GM19463 (cell line): Measurements from ENCODE around the gene CBLB.
A peak's percentile ranks its signal among the peaks of the same experiment; 100 is the strongest.
"Not testable (repeated sequence)": the region's sequence is repeated elsewhere in the genome, so short reads cannot be mapped to it uniquely, and the experiment has no call there.

Experiments used
- ATAC-seq: cut with Tn5 transposase; IDR thresholded peaks from one replicate; pipeline ENCODE4 v1.9.1; 2021; ENCODE audit warnings: mild to moderate bottlenecking, moderate library complexity; ENCODE audit not compliant: unreplicated experiment

CBLB gene

GRCh38 chr3:105823149-105823867 lies 45.5 kb downstream of the CBLB start:
- ATAC-seq: no peak

DNA sequence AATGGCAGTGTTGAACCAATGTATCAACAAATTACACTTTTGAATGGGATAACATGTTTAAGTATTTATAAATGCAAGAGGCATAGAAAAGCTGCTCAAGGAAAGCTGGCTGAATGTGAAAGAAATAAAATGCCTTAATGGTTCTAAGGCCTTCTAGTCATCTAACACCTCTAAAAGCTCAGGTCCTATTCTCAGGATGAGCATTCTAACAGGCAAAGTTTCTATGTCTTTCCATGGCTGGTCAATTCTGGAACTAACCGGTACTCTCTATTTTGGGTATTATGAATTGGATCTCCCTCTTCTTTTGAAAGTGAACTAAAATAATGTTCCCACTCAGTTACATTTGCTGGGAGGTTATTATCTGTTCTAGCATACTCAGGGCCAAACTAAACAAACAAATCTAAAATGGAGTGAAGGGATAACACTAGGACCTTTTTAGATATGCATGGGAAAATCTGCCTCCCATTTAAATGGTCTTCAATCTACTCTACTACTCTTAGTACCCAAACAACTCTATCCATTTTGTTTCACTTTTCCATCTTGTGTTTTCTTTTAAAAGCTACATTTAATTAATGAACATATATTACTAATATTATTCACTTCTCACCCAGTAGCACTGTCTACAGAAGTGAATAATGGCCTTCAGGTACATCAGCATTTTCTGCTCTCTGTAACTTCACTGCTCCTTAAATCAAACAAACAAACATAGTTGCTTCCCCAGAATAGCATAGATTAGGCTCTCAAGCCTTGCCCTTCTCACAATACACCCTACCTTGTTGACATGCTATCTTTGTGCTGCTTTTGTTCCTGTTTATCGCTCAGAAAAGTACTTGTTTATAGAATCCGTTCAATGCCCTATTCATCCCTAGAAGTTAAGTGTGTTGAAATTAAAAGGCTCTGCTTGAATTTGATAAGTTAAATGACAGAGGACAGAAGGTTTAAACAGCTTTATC lies 46.4 kb downstream of the CBLB start:
- ATAC-seq: no peak

DNA sequence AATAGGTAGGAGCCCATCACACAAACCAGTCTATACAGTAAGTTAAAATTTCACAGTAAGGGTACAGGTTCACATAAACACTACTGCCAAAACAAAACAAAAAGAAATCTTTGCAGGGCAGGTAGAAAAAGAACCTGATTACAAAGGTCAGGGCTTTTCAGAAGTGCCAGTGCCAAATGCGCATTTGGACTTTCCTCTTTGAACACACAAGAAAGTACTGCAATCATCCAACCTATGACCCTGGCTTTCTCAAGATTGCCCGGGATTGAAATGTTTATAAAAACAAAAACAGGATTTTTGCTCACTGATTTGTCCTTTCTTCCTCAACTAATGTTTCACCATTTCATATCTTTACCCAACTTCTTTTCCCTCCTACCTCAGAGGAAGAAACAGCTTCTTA lies 47.4 kb downstream of the CBLB start:
- ATAC-seq: no peak

GRCh38 chr3:105816833-105817232 lies 52.0 kb downstream of the CBLB start:
- ATAC-seq: no peak

- not testable (repeated sequence) for ATAC-seq
Observed at GRCh38 chr3:105815331-105815730, 53.5 kb downstream of the CBLB start.

GRCh38 chr3:105813710-105814109 lies 55.1 kb downstream of the CBLB start:
- no peak for ATAC-seq

- no peak for ATAC-seq
Observed at GRCh38 chr3:105812194-105812586, 56.6 kb downstream of the CBLB start.

DNA sequence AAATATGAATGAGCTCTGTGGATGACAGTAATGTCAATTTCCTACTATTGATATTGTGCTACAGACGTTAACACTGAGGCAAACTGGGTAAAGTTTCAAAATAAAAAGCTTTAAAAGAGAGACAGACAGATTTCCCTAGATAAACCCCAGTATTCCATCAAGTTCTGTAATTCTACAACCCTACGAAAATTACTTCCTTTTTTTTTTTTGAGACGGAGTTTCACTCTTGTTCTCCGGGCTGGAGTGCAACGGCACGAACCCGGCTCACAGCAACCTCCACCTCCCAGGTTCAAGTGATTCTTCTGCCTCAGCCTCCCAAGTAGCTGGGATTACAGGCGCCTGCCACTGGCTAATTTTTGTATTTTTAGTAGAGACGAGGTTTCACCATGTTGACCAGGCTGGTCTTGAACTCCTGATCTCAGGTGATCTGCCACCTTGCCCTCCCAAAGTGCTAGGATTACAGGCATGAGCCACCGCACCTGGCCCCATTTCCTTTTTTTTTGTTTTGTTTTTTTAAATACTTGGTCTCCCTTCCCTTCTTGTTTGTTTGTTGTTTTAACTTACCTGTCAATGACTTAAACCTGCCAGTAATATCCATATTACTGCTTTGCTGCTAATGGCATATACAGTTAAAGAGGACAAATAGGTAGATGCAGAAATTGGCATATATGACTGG lies 57.2 kb downstream of the CBLB start:
- no peak for ATAC-seq

DNA sequence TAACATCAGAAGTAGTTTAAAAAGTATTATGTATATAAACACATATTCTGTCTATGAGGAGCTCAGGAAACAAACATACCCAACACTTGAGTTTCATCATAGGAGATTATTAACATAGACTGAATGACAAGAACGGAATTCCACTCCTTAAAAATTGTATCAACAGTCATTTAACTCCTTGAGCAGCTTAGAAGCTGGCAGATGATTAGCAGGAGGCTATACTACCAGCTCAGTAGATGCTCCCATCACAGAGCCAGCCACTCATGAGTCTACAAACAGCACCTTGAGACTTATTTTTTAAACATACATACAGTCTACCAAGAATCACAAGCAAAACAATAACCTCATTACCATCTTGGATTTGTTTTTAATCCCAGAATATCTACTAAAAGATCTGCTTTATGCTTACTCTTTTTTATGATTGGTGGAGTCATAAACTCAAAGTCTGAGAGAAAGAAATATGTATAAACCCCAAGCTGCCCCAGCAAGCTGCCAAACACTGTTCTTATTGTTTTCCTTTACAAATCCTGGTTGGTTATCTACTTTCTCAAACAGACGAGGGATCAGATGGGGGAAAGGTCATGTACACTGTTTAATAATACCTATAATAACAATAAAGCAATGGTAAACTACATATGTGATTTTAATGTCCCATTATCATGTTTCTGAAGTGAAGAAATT lies 59.5 kb downstream of the CBLB start:
- ATAC-seq: no peak

DNA sequence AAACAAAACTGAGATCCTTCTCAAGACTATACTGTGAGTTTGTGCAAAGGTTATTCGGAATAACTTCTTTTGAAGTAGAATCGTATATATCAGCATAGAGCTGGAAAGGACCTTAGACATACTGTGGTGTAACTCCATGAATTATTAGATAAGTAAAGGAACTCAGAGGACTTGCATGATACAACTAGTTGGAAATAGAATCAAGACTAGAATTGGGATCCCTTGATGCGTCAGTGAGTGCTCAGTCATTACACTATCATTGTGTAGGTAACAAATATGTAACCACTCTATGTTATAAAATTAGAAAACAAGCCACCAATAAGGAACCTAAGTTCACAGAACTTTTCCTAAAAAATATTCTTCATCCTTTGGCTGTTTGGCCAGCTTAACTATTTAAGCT lies 61.1 kb downstream of the CBLB start:
- no peak for ATAC-seq

DNA sequence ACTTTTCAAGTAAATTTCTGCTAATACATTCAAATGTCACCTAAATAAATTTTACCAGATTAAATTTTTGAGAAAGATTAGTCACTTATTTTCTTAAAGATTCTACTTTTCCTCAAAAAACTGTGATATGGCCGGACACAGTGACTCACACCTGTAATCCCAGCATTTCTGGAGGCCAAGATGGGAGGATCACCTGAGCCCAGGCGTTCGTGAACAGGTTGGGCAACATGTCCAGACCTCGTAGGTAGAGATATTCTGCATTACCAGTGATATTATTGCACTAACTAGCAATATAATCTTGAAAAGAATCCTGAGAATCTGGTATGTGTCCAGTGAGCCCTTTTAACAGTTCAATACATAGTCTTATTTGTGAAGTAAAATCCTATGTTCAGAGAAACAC lies 61.7 kb downstream of the CBLB start:
- ATAC-seq: no peak

- ATAC-seq: peak; percentile 41
Observed at GRCh38 chr3:105806359-105806758, 62.5 kb downstream of the CBLB start.

DNA sequence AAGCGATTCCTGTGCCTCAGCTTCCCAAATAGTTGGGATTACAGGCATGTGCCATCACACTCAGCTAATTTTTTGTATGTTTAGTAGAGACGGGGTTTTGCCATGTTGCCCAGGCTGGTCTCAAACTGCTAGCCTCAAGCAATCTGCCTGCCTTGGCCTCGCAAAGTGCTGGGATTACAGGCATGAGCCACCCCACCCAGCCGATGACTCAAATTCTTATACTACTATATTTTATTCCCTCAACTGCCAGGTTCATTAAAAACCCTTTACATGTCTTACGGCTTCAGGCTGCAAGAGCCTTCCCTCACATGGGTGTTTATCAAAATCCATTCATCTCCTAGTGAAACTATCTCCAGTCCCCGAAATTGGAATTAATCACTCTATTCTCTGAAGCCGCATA lies 63.4 kb downstream of the CBLB start:
- ATAC-seq: no peak

GRCh38 chr3:105802118-105802706 lies 66.6 kb downstream of the CBLB start:
- ATAC-seq: peak; percentile 26

DNA sequence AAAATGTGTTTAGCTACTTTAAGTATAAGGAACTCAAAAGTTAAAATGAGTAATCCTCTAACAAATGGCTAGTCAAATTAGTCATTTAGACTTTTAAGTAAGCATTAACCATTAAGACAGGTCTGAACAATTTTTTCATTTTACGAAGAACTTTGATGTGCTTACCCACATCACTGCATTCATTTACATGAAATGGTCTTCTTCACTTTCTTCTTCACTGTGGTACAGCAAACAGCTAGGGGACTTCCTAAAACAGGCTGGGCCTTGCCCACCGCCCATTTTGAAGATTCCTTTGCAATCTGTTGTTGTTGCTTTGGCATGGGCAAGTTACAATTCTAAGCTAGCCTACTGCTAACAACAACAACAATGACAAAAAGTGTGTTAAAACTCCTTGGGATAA lies 67.4 kb downstream of the CBLB start:
- peak; percentile 25 for ATAC-seq

DNA sequence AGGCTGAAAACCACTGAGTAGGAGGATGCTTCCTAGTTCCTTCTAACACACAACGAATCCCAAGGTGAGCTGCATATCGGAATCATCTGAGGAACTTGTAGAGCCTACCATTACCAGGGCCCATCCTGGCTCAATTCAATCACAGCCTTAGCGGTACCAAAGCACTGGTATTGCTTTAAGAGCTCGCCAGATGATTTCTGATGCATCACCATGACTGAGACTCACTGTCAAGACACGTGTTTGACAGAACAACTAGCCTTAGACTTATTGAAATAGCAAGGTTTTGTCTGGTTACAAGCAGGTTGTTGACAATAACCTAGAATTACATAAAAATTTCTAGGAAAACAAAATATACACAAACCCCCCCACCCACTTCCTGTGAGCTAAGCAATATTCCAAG lies 68.5 kb downstream of the CBLB start:
- ATAC-seq: peak; percentile 21

DNA sequence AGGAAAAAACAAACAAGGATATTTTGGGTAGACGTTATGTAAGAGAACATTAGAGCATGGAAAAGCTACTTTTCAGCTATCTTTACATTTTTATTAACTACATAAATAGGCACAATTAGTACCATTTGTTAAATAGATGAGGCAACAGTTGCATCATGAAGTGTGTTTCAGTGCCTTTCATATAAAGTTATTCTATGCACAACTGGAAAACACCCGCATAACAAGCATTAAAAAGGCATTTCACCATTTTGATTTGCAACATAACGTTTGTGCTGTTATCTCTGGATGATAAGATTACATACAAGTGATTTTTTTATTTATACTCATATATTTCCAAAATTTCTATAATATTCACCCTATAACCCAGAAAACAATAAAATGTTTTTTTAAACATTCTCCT lies 69.5 kb downstream of the CBLB start:
- ATAC-seq: no peak

DNA sequence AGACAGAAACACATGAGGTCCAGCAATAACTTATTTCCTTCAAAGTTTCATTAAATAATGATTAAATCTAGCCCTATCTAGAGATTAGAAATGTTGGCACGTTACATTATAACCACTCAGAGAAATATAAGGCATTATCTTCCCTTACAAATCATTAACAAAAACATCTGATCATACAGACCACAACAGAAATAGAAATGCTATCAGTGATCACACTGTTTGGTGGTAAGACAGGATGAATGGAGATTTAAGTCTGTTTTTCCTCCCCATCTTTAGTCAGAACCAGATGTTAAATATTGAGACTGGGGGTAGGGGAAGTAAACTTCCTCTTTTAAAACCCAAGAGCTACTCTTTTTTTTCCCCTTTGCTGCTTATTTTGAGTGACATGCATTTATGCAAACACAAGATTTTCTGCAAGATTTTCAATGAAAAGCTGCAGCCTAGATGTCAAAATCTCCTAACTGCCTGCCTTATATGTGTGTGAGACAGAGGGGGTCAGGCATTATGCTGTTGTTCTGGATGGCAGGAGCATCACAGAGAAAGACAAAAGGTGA lies 70.4 kb downstream of the CBLB start:
- ATAC-seq: peak; percentile 69

DNA sequence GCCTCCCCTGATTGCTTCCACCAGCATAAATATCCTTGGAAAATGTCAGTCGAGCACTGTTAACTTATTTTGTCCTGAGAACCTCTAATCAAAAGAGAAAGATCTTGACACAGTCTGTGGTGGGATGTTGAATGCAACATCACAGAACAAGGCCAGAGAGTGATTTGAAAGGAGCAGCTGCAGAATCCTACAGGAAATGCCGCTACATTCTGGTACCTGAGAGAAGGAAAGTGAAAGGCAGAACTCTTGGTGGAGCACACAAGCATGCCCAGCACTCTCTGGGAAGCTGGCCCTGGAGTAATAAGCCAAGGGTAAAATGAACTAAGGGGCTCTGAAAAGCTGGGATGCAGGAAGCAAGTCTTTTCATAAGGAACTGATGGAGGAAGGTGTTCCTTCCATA lies 75.8 kb downstream of the CBLB start:
- ATAC-seq: no peak
